ENCODE measurements around the gene PLPP4.

- no peak for TF ChIP-seq EZH2phosphoT487 (IDR thresholded peaks at IDR 0.05; ENCODE audit: insufficient read depth, low read depth)
- TF ChIP-seq EZH2 (IDR thresholded peaks at IDR 0.05; ENCODE audit: insufficient read depth, poor library complexity, severe bottlenecking), result no peak
These were observed 33.3 kb downstream of the PLPP4 start for GRCh38 chr10:120490288-120490687.

All from GM23248 (cell line).